ENCODE results near the gene SMCO3. TPM values are rescaled to one million over a fixed set of nuclear protein-coding genes. Genes with fewer than 3 reads are reported as not detected.

The SMCO3 gene
- total RNA-seq, 1 donor from 2014 or later, result 21.0 TPM

DNA sequence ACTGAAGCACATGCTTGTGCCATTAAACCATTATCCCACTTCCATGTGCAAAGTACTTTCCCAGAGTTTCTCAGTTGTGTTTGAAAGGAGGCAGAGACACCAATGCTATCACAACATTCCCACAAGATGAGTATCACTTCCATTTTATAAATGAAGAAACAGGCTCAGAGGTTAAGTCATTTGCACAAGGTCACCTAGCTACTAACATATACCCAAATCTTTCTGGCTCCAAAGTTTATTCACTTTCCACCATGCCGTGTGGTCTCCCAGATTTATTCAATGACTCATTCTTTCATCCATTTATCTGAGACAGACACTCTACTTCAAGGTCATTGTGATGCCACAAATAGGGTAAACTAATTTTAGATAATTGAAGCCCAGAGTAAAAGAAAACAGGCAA lies 20.0 kb upstream of the SMCO3 start:
- intact Hi-C loops (cut with DNase I), result no loop called here
- DNase-seq (ENCODE audit: low spot score) (no peak), ATAC-seq (no peak)

DNA sequence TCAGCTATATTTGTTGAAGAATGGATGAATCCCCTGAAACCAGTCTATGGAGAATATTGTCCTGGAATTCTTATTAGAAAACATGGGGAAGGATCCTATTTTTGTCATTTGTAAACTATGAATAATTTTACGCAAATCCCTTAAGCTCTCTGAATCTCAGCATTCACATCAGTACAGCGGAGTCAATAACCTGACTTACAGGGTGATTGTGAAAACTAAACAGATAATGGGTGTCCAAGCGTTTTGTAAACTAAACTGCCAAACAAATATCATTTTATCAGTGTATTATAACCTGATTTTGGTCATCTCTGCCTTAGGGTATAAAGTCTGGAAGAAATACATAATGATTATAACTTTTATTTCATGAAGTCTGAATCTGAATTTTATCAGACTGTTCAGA lies 19.4 kb upstream of the SMCO3 start:
- intact Hi-C loops (cut with DNase I), result no loop called here
- ATAC-seq, result no peak

DNA sequence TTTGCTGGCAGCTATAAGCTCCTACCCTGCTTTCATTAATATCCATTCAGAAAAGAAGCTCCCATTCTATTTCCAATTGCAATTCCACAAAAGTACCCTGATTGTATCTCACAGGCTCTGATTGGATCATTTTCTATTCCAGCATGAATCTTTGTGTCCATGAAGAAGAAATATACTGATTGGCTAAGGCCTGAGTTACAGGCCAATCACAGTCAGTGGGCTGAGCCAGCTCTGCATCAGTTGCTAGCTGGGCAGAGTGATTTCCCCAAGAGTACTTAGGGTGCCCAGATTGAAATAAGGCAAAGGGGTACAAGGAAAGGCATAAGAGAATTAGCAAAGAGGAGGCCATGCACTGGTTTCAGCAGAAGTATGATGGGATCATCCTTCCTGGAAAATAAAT lies 14.9 kb upstream of the SMCO3 start:
- DNase-seq (ENCODE audit: low spot score), result no peak
- ATAC-seq, result no peak
- intact Hi-C loops (cut with DNase I), result no loop called here

More for the DNA sequence above, 19.4 kb upstream of the SMCO3 start:
- no peak for DNase-seq (ENCODE audit: low spot score)

DNA sequence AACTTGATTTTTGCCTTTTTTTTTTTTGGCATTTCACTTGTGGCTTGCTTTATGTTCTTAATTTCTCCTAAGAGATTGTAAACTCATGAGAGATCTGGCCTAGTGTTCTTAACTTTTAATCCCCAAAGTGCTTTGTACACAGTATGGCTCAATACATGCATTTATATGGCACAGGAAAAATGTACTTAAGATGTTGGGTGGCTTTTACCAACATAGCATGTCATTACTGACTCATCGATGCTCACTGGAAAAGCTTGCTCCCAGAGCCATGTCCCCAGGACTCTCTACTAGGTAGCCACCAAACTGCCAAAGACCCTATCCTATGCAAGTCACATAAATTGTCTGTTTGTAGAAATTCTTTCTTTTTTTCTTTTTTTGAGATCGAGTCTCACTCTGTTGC lies 13.1 kb upstream of the SMCO3 start:
- ATAC-seq, result no peak
- DNase-seq (ENCODE audit: low spot score), result no peak
- intact Hi-C loops (cut with DNase I), result no loop called here

DNA sequence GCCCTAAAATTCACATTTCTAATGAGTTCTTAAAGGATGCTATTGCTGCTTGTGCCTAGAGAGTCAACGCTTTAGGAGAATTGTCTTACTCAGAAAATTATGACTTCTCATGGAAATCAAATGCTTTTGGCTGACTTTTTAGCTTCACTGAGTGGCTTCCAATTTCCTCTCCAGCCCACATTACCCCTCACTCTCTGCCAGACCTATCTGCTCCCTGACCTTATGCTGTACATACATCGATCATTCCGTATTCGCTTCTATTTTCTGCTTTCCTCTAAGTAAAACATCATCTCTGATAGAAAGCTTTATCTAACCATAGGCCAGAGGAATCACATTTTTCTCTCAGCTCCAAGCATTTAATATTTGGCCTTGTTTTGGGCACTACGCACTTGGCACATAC lies 12.5 kb upstream of the SMCO3 start:
- DNase-seq (ENCODE audit: low spot score) (no peak), ATAC-seq (no peak)
- intact Hi-C loops (cut with DNase I), result no loop called here

DNA sequence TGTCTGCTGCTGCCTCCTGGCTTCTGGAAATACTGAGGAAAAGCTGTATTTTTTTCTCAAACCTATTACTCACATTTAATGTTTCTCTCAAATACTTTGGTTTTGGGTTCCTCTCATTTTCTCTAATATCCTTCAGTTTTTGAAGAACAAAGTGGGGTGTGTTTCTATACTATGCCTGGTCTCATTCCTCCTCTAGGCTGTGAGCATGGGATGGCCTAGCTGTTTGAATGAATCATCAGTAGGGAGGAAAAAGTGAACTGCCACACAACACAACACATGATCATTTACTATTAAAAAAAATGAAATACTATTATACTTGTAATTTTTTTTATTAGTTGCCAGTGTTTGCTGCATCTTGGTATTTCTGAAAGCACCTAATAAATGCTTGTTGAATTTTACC lies 11.3 kb upstream of the SMCO3 start:
- intact Hi-C loops (cut with DNase I), result no loop called here
- DNase-seq (ENCODE audit: low spot score) (no peak), ATAC-seq (no peak)

DNA sequence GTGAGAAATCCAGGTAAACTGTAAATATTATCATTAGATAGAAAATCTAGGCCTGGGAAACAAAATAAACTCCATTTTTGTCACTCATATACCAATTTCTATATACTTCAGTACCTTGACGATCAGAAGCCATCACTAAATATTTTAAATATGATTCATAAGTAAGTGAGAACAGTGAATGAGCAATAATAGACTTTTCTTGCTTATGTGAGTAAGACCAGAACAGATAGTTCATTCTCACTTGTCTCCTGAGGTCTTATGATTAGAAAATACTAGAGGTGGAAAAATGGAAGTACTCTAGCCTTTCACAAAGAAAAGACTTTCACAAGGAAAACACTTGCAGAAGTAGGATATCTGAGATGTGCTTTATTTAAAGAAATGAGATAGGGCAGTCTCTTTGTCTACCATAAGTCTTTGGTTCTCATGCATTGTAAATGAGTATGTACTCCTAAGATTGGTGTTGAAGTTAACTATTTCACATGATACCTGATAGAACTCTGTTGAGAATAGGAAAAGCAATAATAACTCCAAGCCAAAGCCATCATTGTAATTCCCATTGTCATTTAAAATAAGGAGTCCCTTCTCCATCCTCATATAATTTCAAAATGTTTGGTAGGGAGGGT lies 10.1 kb upstream of the SMCO3 start:
- intact Hi-C loops (cut with DNase I), result no loop called here
- DNase-seq (ENCODE audit: low spot score), result no peak
- ATAC-seq, result no peak

DNA sequence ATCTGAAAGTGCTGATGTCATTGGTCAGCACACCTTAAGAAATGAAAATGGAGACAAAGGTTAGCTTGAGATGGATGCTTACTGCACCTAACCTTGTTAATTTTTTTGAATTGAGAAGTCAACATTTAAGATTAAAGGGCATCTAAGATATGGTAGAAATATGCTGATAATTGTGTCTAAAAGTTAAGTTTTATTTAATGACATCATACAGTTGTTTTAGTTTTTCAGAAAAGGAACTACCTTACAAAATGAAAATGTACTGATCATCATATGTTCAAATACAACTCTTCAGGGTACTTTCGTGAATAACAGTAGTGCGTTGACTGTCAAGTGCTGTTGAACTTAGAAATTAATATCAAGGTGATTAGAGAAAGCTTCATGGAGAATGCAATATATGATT lies 2.5 kb downstream of the SMCO3 start:
- intact Hi-C loops (cut with DNase I), result no loop called here
- no peak for ATAC-seq
- no peak for DNase-seq (ENCODE audit: low spot score)

DNA sequence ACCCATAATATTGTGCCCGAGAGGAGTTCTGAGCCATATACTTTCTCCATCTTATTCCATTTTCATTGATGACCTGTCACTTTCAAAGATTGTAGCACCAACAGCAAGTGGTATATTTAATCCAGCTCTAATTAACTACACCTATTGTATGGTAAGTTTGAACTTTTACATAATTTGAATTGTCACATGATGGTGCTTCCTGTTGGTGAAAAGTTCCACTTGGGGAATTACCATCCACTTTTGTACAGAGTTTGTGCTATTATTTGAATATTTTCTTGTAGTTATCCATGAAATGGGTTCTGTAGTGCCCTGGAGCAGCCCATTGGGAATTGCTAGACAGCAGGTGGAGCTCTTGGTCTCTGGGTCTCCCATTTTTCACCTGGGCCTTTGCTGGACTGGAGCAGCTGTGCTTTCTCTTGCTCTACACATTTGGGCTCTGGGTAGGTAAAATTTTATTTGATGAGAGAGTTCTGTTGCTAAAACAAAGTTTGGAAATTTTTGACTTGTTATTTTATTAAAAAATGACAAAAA lies 3.0 kb downstream of the SMCO3 start:
- intact Hi-C loops (cut with DNase I), result no loop called here
- no peak for ATAC-seq

DNA sequence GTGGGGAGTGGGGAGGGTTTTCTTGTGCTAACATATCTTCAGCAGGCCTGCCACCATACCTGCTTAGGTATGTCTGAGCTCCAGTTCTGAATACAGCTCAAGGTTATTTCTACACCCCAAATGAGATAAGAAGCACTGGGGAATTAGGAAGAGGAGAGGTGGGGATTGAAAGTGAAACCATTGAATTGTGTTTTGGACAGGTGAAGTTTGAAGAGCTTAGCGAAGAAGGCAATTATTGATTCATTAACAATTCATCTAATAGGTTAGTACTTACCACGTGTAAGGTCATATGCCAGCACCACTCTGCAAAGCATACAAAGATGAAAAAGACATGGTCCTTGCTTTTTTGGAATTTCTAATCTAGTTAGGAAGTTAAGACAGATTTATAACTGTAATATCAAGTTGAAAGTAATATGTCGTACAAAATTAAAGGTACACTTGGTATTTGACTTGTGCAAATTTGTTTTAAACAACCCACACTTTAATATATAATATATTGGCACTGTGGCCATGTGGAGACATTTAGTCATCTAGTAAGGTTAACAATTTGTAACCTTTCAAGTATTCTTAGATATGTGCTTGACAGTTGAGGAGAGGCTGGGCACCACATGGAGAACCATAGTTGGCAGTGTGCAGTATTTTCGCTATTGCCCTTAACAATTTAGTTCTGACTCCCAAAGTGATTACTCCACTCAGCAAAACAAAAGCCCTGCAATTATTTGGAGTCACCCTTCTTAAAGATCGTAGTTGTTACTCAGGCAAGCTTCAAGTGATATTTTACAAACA lies 3.6 kb downstream of the SMCO3 start:
- no peak for ATAC-seq
- intact Hi-C loops (cut with DNase I), result no loop called here
- no peak for DNase-seq (ENCODE audit: low spot score)

More for the DNA sequence above, 3.0 kb downstream of the SMCO3 start:
- no peak for DNase-seq (ENCODE audit: low spot score)

DNA sequence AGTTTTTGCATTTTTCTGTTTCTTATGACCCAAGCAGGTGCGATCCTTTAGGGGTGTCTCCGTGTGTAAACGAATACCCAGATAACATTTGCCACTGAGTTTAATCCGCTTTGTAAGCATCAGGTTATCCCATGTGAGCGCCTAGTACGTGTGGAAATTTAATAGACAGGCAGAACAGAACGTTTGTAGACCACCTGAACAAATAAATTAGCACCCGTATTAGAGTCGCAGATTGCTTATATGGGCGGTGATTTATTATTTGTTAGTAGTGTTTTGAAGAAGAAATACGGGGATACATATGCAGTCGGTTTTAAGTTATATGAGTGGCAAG lies 10.2 kb downstream of the SMCO3 start:
- intact Hi-C loops (cut with DNase I), result no loop called here
- ATAC-seq (peak; percentile 27), DNase-seq (ENCODE audit: low spot score) (no peak)

DNA sequence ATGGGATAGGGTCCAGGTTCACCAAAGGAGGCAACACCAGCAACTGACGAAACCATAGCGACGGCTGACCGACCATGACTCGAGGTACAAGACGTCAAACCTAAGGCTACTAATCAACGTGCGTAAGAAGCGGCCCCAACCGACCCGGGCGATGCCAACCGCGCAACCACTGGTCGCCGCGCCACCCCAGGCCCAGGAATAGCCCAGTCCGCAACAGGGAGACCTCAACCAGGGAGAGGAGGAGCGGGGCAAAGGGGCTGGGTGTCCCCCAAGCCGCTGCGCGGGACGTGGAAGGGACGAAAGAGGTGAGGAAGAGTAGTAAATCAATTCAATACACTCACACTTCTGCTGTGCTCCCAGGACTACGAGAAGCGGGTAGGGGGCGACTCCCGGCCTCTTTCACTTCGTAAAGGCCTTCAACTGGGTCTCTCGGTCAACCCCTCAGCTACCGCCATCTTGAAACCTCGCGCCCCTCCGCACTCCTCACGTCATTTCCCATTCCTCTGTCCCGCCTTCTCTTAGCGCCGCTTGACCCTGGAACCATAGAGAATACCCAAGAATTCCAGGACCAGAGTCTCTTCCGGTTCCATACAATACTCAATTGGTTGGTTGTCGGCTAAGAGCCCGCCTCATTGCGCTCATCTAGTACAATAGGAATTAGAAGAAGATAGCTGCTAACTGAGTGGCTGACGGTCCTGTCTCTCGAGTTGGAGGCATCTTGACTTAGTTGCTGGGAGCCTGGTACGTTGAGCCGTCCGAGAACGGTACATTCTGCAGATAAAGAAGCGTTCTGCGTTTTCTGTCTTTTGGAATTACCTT lies 10.8 kb downstream of the SMCO3 start, which contains the start of the genes C12orf60 and WBP11:
Gene C12orf60 (plus strand): TSS at position 660 of the 819 bp plus-strand sequence. CDS start 19,266 bp downstream, outside the sequence.
Gene WBP11 (minus strand): TSS at position 468 of the 819 bp plus-strand sequence. CDS start 2,095 bp downstream, outside the sequence.
- DNase-seq (ENCODE audit: low spot score) (peak; percentile 93), ATAC-seq (peak; percentile 100)
- intact Hi-C loops (cut with DNase I), result no loop called here

DNA sequence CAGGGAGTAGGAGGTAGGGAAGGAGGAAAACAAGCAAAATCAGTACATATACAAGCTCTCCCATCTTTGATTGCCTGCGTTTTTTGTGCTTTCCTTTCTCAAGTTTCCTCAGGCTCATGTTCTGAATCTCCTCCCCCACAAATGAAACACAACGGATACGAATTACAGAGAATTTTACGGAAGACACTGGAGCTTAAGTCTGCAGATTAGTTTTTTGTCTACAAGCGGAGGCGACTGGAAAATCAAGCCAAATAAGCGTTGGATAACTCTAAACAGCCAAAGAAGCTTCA lies 11.3 kb downstream of the SMCO3 start:
- ATAC-seq (no peak), DNase-seq (ENCODE audit: low spot score) (no peak)
- intact Hi-C loops (cut with DNase I), result no loop called here

DNA sequence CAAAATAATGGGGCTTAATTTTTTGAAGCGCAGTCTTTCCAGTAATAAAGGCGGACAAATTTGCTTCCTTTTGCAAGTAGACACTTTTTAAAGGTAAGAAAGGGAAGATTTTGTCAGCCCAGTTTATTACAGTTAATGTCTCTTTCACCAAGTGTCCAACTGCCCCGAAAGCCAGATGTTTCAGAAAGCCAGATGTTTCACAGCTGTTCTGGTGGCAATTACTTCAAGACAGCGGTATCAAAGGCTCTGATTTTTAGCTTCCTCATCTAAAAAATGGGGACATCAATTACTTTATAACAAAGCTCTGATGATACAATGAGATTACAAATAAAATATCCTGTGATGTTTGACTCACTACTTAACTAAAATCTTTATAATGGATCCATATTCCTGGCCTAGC lies 11.7 kb downstream of the SMCO3 start:
- intact Hi-C loops (cut with DNase I), result no loop called here
- ATAC-seq (no peak), DNase-seq (ENCODE audit: low spot score) (no peak)

DNA sequence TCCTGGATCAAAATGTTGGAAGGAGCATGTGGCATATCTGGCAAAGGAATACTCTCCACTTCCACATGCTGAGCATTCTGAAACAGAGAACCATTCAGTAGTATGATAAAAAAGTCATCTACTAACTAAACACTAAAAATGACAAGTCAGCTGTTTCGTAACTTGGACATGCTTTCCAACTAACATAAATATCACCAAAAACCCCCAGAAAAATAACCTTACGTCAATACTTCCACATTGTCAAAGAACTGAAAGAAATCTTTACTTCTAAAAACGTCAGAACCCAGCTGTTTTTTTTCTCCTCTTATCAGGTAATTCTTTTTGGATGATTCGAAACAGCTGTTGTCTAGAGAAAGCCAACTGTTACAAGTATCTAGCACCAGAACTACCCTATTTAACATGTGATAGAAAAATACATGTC lies 18.9 kb downstream of the SMCO3 start:
- intact Hi-C loops (cut with DNase I), result no loop called here
- ATAC-seq, result no peak
- no peak for DNase-seq (ENCODE audit: low spot score)

DNA sequence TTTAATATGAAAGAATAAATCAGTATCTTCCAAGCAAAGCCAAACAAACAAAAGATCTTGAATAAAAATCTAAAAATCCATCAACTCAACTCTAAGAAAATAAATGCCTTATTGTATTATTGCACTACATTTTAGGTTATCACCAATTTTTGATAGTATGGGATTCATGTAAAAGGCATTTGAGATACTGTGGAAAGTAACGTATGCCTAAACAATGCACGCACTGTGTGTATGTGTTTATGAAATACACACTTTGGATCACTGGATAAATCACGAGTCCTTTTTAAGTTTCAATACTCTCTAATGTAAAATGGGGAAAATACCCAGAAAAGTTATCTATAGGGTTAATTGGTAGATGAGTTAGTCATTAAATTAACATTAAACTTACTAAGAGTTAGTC lies 28.4 kb downstream of the SMCO3 start:
- intact Hi-C loops (cut with DNase I), result no loop called here
- ATAC-seq (no peak), DNase-seq (ENCODE audit: low spot score) (no peak)

DNA sequence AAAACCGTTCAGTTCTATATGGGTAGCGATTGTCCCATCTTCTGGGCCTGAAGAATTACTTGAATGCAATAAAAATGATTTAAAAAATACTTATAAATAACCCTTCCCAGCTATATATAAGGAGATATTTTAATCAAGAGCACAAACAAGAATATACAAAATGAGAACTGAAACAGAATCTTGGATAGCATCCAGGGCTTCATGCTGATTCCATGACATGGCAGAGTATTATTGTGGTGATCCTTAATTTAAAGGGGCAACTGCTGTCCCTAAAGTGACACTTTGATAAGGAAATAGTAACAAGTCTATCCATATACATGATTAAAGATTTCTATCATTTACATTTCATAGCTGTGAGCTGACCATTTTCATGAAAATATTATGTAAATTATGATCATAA lies 29.5 kb downstream of the SMCO3 start:
- DNase-seq (ENCODE audit: low spot score), result no peak
- intact Hi-C loops (cut with DNase I), result no loop called here
- ATAC-seq, result no peak

DNA sequence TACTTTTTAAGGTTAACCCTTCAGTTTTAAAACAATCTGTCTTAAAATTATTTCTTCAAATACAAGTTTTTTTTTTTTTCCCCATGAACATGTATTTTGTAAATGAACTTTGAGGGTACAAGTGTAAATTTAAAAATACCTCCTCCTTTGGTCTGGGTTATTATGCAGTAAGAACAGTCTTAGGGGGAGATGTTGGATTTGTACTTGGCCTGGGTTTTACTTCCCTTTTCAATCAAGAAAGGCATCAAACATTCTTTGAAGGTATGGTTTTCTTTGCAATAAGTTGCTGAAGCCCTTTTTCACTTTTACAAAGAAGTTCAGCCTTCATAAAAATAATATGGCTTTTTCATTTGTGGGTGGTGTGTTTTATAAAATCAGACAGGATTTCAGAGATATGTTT lies 31.2 kb downstream of the SMCO3 start:
- DNase-seq (ENCODE audit: low spot score), result no peak
- intact Hi-C loops (cut with DNase I), result no loop called here
- no peak for ATAC-seq

DNA sequence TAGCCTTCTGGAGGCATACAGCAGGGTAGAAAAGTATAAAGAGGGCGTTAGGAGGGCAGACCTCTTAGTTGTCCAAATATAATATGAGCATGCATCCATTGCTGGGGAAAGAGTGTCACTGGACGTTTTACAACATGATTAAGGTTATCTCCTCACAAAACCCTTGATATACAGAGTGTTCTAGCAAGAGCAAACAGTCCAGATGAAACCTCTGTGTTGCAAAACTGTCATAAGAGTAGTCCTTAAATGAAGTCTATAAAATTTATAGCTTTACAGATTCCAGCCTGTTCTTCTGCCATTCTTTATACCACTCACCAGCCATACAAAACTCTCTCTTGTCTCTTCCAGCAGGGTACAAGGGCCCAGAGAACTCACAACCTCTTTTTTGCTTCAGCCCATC lies 32.4 kb downstream of the SMCO3 start:
- DNase-seq (ENCODE audit: low spot score) (no peak), ATAC-seq (no peak)
- intact Hi-C loops (cut with DNase I), result no loop called here

DNA sequence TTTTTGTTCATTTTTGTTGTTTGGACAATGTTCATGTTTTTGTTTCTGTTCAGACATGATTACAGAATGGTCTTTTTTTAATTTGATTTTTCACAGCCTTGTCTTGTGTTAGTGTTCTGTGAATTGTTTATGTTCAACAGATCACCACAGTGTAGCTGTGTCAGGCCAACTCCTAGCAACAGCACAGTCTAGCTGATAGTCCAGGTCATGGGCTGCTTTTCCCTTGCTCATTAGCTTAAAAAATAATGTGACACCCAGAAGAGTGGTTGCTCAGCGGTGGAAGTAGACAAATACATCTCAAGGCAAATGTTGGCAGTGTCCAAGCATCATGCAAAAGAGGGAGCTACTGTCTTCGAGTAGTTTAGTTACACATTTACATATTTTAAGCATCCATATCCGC lies 33.1 kb downstream of the SMCO3 start:
- DNase-seq (ENCODE audit: low spot score) (no peak), ATAC-seq (no peak)
- intact Hi-C loops (cut with DNase I), result no loop called here

Data from sciatic nerve (tissue), 2 donors.